Progenitor cell of endocrine pancreas (in vitro differentiated cells): ENCODE measurements around the gene NUMA1. TPM values are rescaled to one million over a fixed set of nuclear protein-coding genes. Genes with fewer than 3 reads are reported as not detected.

Experiments used
- DNase-seq: peaks from one replicate; pipeline ENCODE4 v3.0.0; 2021; ENCODE audit warnings: low spot score; ENCODE audit not compliant: unreplicated experiment
- H3K27ac Mint-ChIP-seq: 2 replicates; pipeline ENCODE4 v1.8.0; 2021; ENCODE audit warnings: mild to moderate bottlenecking, moderate library complexity, mixed read lengths
- H3K27me3 Mint-ChIP-seq: 2 replicates; pipeline ENCODE4 v1.8.0; 2021; ENCODE audit warnings: mixed read lengths
- H3K36me3 Mint-ChIP-seq: 2 replicates; pipeline ENCODE4 v1.8.0; 2022; ENCODE audit warnings: mixed read lengths; ENCODE audit not compliant: insufficient read depth
- H3K4me1 Mint-ChIP-seq: 2 replicates; pipeline ENCODE4 v1.8.0; 2021; ENCODE audit warnings: low read depth, mixed read lengths
- H3K4me3 Mint-ChIP-seq: 2 replicates; pipeline ENCODE4 v1.8.0; 2021; ENCODE audit warnings: low read depth, mild to moderate bottlenecking, moderate library complexity, mixed read lengths
- H3K9me3 Mint-ChIP-seq: 2 replicates; pipeline ENCODE4 v1.8.0; 2021; ENCODE audit warnings: low read depth, mixed read lengths
- CTCF ChIP-seq: fragments of 200-600 bp; sonication (generic); IDR thresholded peaks from one replicate; pipeline ENCODE4 v1.5.0; 2021; ENCODE audit warnings: antibody characterized with exemption, mild to moderate bottlenecking; ENCODE audit not compliant: unreplicated experiment
- total RNA-seq: library from RNA; stranded (reverse); gene quantifications from 2 replicates; pipeline ENCODE4 v1.2.1, GENCODE V29; 2021

Gene NUMA1
- total RNA-seq, 1 donor from 2014 or later, result 255 TPM

- Mint-ChIP-seq H3K27ac (no peak overlapping the region), H3K4me1 (peaks cover 13% of the 10 kb centered on the region), H3K4me3 (no peak overlapping the region), H3K9me3 (peaks cover 27% of the 10 kb centered on the region), H3K36me3 (peaks cover 6% of the 10 kb centered on the region), H3K27me3 (no peaks in the 10 kb centered on the region)
- TF ChIP-seq CTCF, result no peak
- DNase-seq, result no peak
These were observed 43.7 kb upstream of the NUMA1 start for GRCh38 chr11:72124046-72124445.

- Mint-ChIP-seq H3K9me3 (peaks cover 19% of the 10 kb centered on the region), H3K27ac (no peak overlapping the region), H3K27me3 (no peaks in the 10 kb centered on the region), H3K4me3 (no peak overlapping the region), H3K4me1 (peaks cover 22% of the 10 kb centered on the region), H3K36me3 (peaks cover 2% of the 10 kb centered on the region)
- no peak for TF ChIP-seq CTCF
- no peak for DNase-seq
These were observed 42.8 kb upstream of the NUMA1 start for GRCh38 chr11:72123117-72123653.

- H3K27me3 Mint-ChIP-seq, result no peaks in the 10 kb centered on the region
- peaks cover 15% of the 10 kb centered on the region for H3K9me3 Mint-ChIP-seq
- H3K4me1 Mint-ChIP-seq, result peaks cover 26% of the 10 kb centered on the region
- no peak for DNase-seq
- no peaks in the 10 kb centered on the region for H3K36me3 Mint-ChIP-seq
- no peak overlapping the region for H3K27ac Mint-ChIP-seq
- H3K4me3 Mint-ChIP-seq, result no peak overlapping the region
- TF ChIP-seq CTCF, result no peak
These were observed 42.3 kb upstream of the NUMA1 start for GRCh38 chr11:72122607-72123006.

- no peak for DNase-seq
- Mint-ChIP-seq H3K4me1 (peaks cover 36% of the 10 kb centered on the region), H3K27me3 (no peaks in the 10 kb centered on the region), H3K9me3 (peaks cover 13% of the 10 kb centered on the region), H3K27ac (peak overlapping the region; percentile 39), H3K36me3 (no peaks in the 10 kb centered on the region), H3K4me3 (no peak overlapping the region)
- TF ChIP-seq CTCF, result no peak
These were observed 40.6 kb upstream of the NUMA1 start for GRCh38 chr11:72120930-72121329.

- Mint-ChIP-seq H3K4me3 (peak overlapping the region; percentile 18), H3K27me3 (no peaks in the 10 kb centered on the region), H3K9me3 (no peaks in the 10 kb centered on the region), H3K36me3 (no peaks in the 10 kb centered on the region), H3K4me1 (peaks cover 36% of the 10 kb centered on the region), H3K27ac (peak overlapping the region; percentile 92)
- DNase-seq, result no peak
- TF ChIP-seq CTCF, result no peak
These were observed 38.9 kb upstream of the NUMA1 start for GRCh38 chr11:72119198-72119597.
